Measurements from ENCODE around the gene ANK2. TPM values are rescaled to one million over a fixed set of nuclear protein-coding genes. Genes with fewer than 3 reads are reported as not detected.

The ANK2 gene
- total RNA-seq, 4 donors from 2014 or later, result 13.7 to 47.4 (median 30.5) TPM

- no peak overlapping the region for H3K4me3 ChIP-seq
- no peaks in the 10 kb centered on the region for H3K36me3 ChIP-seq
- TF ChIP-seq POLR2A (IDR thresholded peaks at IDR 0.05) (no peak), POLR2AphosphoS5 (IDR thresholded peaks at IDR 0.05) (no peak), EP300 (IDR thresholded peaks at IDR 0.05; ENCODE audit: low read depth) (no peak), CTCF (IDR thresholded peaks at IDR 0.05) (no peak)
- in situ Hi-C loops (cut with MboI; ENCODE audit: low pct_ligation_motif_present in 1 of 4, low pct_unique_long_range_greater_than_20kb in 1 of 4, low sequenced_read_pairs in 3 of 4) (no loop called here), intact Hi-C loops (cut with DNase I; ENCODE audit: low total_unique reads) (no loop called here)
- DNase-seq, result no peak
- H3K27me3 ChIP-seq, result no peaks in the 10 kb centered on the region
- H3K4me1 ChIP-seq, result peaks cover 0 to 15% (median 4%) of the 10 kb centered on the region in 4 donors
- 63 to 69% methylated on average over 5 to 8 of the region's 8 CpGs for WGBS, 2 donors (ENCODE audit: low coverage in 1 of 2)
- H3K27ac ChIP-seq, result no peak overlapping the region
- no peaks in the 10 kb centered on the region for H3K9me3 ChIP-seq
Measured at GRCh38 chr4:113145519-113146291, 96.3 kb downstream of the ANK2 start.

GRCh38 chr4:113146876-113147358, 97.5 kb downstream of the ANK2 start:
- DNase-seq, result no peak
- no peaks in the 10 kb centered on the region for H3K36me3 ChIP-seq
- H3K4me3 ChIP-seq, result peak overlapping the region; percentile 14 to 52 (median 20)
- peak overlapping the region in 2 of 4 donors; percentile 48 to 59 for H3K27ac ChIP-seq
- intact Hi-C loops (cut with DNase I; ENCODE audit: low total_unique reads), result no loop called here
- 28 to 35% methylated on average over 9 to 10 of the region's 10 CpGs for WGBS, 2 donors (ENCODE audit: low coverage in 1 of 2)
- H3K9me3 ChIP-seq, result no peaks in the 10 kb centered on the region
- H3K27me3 ChIP-seq, result no peaks in the 10 kb centered on the region
- in situ Hi-C loops (cut with MboI; ENCODE audit: low pct_ligation_motif_present in 1 of 4, low pct_unique_long_range_greater_than_20kb in 1 of 4, low sequenced_read_pairs in 3 of 4), result no loop called here
- peaks cover 0 to 15% (median 4%) of the 10 kb centered on the region in 4 donors for H3K4me1 ChIP-seq
- TF ChIP-seq POLR2AphosphoS5 (IDR thresholded peaks at IDR 0.05), result no peak
- TF ChIP-seq CTCF (IDR thresholded peaks at IDR 0.05), result no peak
- no peak for TF ChIP-seq POLR2A (IDR thresholded peaks at IDR 0.05)
- TF ChIP-seq EP300 (IDR thresholded peaks at IDR 0.05; ENCODE audit: low read depth), result no peak

GRCh38 chr4:113147498-113148111, 98.2 kb downstream of the ANK2 start:
- intact Hi-C loops (cut with DNase I; ENCODE audit: low total_unique reads) (no loop called here), in situ Hi-C loops (cut with MboI; ENCODE audit: low pct_ligation_motif_present in 1 of 4, low pct_unique_long_range_greater_than_20kb in 1 of 4, low sequenced_read_pairs in 3 of 4) (no loop called here)
- Histone ChIP-seq H3K36me3 (no peaks in the 10 kb centered on the region), H3K27me3 (no peaks in the 10 kb centered on the region), H3K4me1 (peaks cover 0 to 15% (median 4%) of the 10 kb centered on the region in 4 donors), H3K9me3 (no peaks in the 10 kb centered on the region), H3K27ac (peak overlapping the region in 2 of 4 donors; percentile 48 to 59), H3K4me3 (peak overlapping the region in 1 of 4 donors; percentile 52)
- TF ChIP-seq POLR2AphosphoS5 (IDR thresholded peaks at IDR 0.05), result no peak
- no peak for TF ChIP-seq CTCF (IDR thresholded peaks at IDR 0.05)
- no peak for TF ChIP-seq POLR2A (IDR thresholded peaks at IDR 0.05)
- 38 to 56% methylated on average over 2 of the region's 2 CpGs for WGBS, 2 donors (ENCODE audit: low coverage in 1 of 2)
- no peak for DNase-seq

GRCh38 chr4:113148925-113149324, 99.5 kb downstream of the ANK2 start:
- TF ChIP-seq EP300 (IDR thresholded peaks at IDR 0.05; ENCODE audit: low read depth), result no peak
- in situ Hi-C loops (cut with MboI; ENCODE audit: low pct_ligation_motif_present in 1 of 4, low pct_unique_long_range_greater_than_20kb in 1 of 4, low sequenced_read_pairs in 3 of 4), result no loop called here
- H3K9me3 ChIP-seq, result no peaks in the 10 kb centered on the region
- intact Hi-C loops (cut with DNase I; ENCODE audit: low total_unique reads), result no loop called here
- no peak overlapping the region for H3K4me3 ChIP-seq
- no peak for DNase-seq
- no peaks in the 10 kb centered on the region for H3K27me3 ChIP-seq
- peaks cover 0 to 15% (median 4%) of the 10 kb centered on the region in 4 donors for H3K4me1 ChIP-seq
- H3K27ac ChIP-seq, result no peak overlapping the region
- no peaks in the 10 kb centered on the region for H3K36me3 ChIP-seq
